ENCODE results near the gene FRY. TPM values are rescaled to one million over a fixed set of nuclear protein-coding genes. Genes with fewer than 3 reads are reported as not detected.
"Not testable (repeated sequence)": the region's sequence is repeated elsewhere in the genome, so short reads cannot be mapped to it uniquely, and the experiment has no call there.

Gene FRY
- total RNA-seq, 1 donor from 2014 or later: 2.4 TPM

DNA sequence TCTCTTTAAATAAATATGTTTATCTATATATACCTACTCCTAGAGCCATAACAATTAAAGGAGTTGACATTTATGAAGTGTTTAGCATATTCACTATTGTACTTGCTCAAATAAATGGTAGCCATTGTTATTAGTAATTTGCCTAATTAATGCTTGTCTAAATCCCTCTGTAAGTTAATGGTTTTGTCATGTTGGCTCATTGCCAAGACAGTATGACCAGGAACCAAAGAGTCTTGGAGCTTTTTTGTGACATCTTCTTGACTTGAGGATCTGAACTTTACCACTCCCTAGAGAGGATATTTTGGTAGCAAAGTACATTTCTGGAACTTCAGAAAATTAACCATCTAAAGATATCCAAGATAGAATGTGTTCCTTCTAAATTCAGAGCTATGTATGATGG is 15.5 kb downstream of the FRY start:
- no peak for DNase-seq (ENCODE audit: low spot score)
- no peaks in the 10 kb centered on the region for H3K27me3 Mint-ChIP-seq (ENCODE audit: insufficient read depth)
- peaks cover 8% of the 10 kb centered on the region for H3K36me3 Mint-ChIP-seq (ENCODE audit: low read depth)
- no peak overlapping the region for H3K27ac Mint-ChIP-seq
- peaks cover 60% of the 10 kb centered on the region for H3K4me1 Mint-ChIP-seq (ENCODE audit: low read depth)
- H3K9me3 Mint-ChIP-seq: peaks cover 5% of the 10 kb centered on the region
- intact Hi-C loops (cut with micrococcal nuclease): loop anchor here (2.0 to 5.0 kb wide), 2 partner anchors 16 to 380 kb away; partner anchors contain the start of genes FRY and N4BP2L1
- H3K4me3 Mint-ChIP-seq: no peak overlapping the region

DNA sequence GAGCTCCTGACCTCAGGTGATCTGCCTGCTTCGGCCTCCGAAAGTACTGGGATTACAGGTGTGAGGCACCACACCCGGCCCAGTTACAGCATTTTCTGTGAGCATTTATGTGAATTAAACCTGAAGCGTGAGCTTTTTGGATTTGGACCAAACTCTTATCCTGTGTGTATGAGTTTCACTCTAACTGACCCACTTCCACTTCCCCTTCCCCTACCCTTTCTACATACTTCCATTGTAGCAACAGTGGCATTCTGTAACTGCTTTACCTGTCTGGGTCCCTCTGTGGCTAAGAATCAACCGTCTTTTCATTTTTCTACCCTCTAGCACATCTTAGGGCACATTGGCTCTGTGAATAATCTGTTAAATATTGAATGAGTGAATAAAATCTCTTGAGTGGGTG is 16.2 kb downstream of the FRY start:
- Mint-ChIP-seq H3K9me3 (peaks cover 2% of the 10 kb centered on the region), H3K4me1 (ENCODE audit: low read depth) (peaks cover 53% of the 10 kb centered on the region), H3K36me3 (ENCODE audit: low read depth) (peaks cover 6% of the 10 kb centered on the region), H3K4me3 (no peak overlapping the region), H3K27ac (peak overlapping the region; percentile 7), H3K27me3 (ENCODE audit: insufficient read depth) (no peaks in the 10 kb centered on the region)
- DNase-seq (ENCODE audit: low spot score): no peak
- intact Hi-C loops (cut with micrococcal nuclease): loop anchor here (2.0 to 5.0 kb wide), 2 partner anchors 17 to 380 kb away; partner anchors contain the start of genes FRY and N4BP2L1

DNA sequence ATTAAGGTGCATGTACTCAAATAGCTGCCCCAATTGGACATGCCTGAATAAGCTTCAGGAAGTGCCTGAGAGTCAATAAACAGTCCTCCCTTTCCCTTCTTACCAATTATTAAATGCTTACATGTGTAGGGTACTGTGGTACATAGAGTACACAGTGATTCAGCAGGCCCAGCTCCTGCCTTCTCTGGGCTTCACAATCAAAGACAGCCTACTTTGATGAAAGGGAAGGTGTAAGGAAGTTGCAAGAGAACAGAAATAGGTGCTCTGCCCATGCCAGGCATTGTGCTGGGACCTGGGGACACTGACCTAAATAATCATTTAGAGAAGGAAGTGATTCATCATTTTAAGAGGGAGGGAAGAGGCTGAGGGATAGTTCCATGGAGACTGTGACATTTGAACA is 17.2 kb downstream of the FRY start:
- intact Hi-C loops (cut with micrococcal nuclease): loop anchor here (5.0 kb wide), 1 partner anchor 378 kb away; the partner anchor contains the start of gene N4BP2L1
- DNase-seq (ENCODE audit: low spot score): no peak
- peaks cover 52% of the 10 kb centered on the region for H3K4me1 Mint-ChIP-seq (ENCODE audit: low read depth)
- H3K4me3 Mint-ChIP-seq: no peak overlapping the region
- no peak overlapping the region for H3K27ac Mint-ChIP-seq
- H3K27me3 Mint-ChIP-seq (ENCODE audit: insufficient read depth): no peaks in the 10 kb centered on the region
- H3K36me3 Mint-ChIP-seq (ENCODE audit: low read depth): peaks cover 4% of the 10 kb centered on the region
- no peaks in the 10 kb centered on the region for H3K9me3 Mint-ChIP-seq

DNA sequence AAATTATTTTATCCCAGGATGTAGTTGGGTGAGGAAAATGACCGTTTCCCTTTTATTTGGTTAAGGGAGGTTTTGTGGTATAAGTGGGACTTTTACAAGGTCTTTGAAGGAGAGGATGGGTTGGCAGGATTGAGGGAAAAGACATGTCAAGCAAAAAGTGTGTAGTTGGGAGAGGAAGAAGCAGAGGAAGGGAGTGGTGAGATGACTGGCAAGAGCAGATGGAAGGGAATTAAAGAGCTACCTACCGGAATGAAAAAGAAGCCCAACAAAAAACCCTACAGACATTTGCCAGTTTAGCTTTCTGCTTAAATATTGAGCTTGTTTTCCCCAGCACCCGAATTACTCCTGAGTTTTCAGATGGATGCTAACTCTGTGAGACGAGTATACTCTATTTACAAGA is 19.6 kb downstream of the FRY start:
- Mint-ChIP-seq H3K4me3 (no peak overlapping the region), H3K27ac (no peak overlapping the region), H3K36me3 (ENCODE audit: low read depth) (no peaks in the 10 kb centered on the region), H3K4me1 (ENCODE audit: low read depth) (peaks cover 42% of the 10 kb centered on the region), H3K27me3 (ENCODE audit: insufficient read depth) (no peaks in the 10 kb centered on the region), H3K9me3 (no peaks in the 10 kb centered on the region)
- DNase-seq (ENCODE audit: low spot score): no peak
- intact Hi-C loops (cut with micrococcal nuclease): no loop called here

DNA sequence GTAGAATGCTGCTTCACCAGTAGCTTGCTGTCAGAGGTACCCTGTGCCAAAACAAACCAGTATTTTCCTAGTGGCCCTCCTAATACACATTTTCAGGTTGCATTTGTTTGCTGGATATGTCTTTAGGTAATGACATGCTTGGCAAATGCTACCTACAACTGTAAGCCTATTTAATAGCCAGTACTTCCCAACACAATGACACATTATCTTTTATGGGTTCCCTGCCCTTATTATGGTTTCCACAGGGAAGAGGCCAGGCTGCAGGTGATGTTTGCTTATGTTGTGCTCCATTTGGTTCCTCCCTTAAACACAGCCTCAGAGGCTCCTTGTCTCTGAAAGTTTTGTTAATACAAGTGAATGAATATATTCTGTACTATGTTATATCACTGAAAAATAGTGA is 24.7 kb downstream of the FRY start:
- Mint-ChIP-seq H3K9me3 (no peaks in the 10 kb centered on the region), H3K4me1 (ENCODE audit: low read depth) (peaks cover 20% of the 10 kb centered on the region), H3K27ac (no peak overlapping the region), H3K4me3 (no peak overlapping the region), H3K36me3 (ENCODE audit: low read depth) (no peaks in the 10 kb centered on the region), H3K27me3 (ENCODE audit: insufficient read depth) (no peaks in the 10 kb centered on the region)
- intact Hi-C loops (cut with micrococcal nuclease): no loop called here
- DNase-seq (ENCODE audit: low spot score): no peak

DNA sequence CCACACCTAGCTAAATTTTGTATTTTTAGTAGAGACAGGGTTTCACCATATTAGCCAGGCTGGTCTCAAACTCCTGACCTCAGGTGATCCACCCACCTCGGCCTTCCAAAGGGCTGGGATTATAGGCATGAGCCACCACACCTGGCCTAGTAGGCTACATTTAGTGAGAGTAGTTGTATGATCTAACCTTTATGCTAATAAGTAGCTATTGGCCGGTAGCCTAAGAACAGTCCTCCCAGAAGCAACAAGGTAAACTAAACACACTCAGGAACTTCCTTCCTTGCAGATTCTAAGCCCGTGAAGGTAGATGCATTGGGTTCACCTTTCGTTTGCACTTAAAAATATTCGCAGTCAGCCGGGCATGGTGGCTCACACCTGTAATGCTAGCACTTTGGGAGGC is 25.8 kb downstream of the FRY start:
- intact Hi-C loops (cut with micrococcal nuclease): not testable (repeated sequence)

DNA sequence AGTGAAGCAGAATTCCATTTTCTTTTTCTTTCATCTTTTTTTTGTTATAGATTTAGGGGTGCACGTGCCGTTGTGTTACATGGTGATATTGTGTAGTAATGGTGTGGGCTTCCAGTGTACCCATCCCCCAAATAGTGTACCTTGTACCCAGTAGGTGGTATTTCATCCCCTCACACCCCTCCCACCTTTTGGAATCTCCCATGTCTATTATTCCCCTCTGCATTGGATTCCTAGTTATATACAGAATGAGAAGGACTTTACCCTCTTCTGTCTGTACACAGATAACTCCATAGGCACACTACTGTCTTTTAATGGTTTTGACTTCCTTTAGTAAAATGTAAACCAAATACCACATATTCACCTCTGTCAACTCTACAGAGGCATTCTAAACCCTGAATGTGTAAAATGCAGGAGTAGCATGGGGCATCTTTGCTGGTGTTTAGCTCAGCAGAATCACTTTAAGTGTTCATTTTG is 28.0 kb downstream of the FRY start:
- no peak overlapping the region for H3K27ac Mint-ChIP-seq
- no peak for DNase-seq (ENCODE audit: low spot score)
- intact Hi-C loops (cut with micrococcal nuclease): no loop called here
- H3K4me3 Mint-ChIP-seq: no peak overlapping the region
- H3K9me3 Mint-ChIP-seq: no peaks in the 10 kb centered on the region
- no peaks in the 10 kb centered on the region for H3K36me3 Mint-ChIP-seq (ENCODE audit: low read depth)
- H3K27me3 Mint-ChIP-seq (ENCODE audit: insufficient read depth): no peaks in the 10 kb centered on the region
- peaks cover 7% of the 10 kb centered on the region for H3K4me1 Mint-ChIP-seq (ENCODE audit: low read depth)

More for the DNA sequence above, 25.8 kb downstream of the FRY start:
- not testable (repeated sequence) for DNase-seq (ENCODE audit: low spot score); H3K4me3 Mint-ChIP-seq; H3K36me3 Mint-ChIP-seq (ENCODE audit: low read depth); H3K27ac Mint-ChIP-seq; H3K9me3 Mint-ChIP-seq; H3K27me3 Mint-ChIP-seq (ENCODE audit: insufficient read depth)
- peaks cover 20% of the 10 kb centered on the region for H3K4me1 Mint-ChIP-seq (ENCODE audit: low read depth)

DNA sequence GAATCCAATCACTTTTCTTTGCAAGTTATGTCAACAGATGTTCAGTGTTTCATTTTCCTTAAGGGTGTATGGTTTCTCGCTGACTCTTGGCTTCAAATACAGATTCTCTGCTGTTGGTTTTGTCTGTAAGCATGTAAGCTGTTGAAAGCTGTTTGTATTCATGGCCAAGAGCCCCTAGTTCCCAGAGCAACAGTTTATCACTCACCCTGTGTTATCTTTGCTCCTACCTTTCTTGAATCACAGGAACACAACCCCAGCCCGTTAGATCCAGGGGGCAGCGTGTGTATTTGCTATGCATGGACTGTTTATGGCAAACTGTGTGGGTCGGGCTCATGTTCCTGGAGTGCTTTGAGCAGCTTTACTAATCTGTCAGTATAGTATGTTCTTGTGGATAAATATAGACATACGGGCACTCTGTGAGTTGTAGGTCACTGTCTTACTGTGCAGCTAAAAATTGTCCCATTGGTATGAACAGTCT is 28.9 kb downstream of the FRY start:
- Mint-ChIP-seq H3K27me3 (ENCODE audit: insufficient read depth) (no peaks in the 10 kb centered on the region), H3K4me3 (no peak overlapping the region), H3K9me3 (no peaks in the 10 kb centered on the region), H3K4me1 (ENCODE audit: low read depth) (peaks cover 7% of the 10 kb centered on the region), H3K36me3 (ENCODE audit: low read depth) (no peaks in the 10 kb centered on the region), H3K27ac (no peak overlapping the region)
- DNase-seq (ENCODE audit: low spot score): no peak
- intact Hi-C loops (cut with micrococcal nuclease): no loop called here

DNA sequence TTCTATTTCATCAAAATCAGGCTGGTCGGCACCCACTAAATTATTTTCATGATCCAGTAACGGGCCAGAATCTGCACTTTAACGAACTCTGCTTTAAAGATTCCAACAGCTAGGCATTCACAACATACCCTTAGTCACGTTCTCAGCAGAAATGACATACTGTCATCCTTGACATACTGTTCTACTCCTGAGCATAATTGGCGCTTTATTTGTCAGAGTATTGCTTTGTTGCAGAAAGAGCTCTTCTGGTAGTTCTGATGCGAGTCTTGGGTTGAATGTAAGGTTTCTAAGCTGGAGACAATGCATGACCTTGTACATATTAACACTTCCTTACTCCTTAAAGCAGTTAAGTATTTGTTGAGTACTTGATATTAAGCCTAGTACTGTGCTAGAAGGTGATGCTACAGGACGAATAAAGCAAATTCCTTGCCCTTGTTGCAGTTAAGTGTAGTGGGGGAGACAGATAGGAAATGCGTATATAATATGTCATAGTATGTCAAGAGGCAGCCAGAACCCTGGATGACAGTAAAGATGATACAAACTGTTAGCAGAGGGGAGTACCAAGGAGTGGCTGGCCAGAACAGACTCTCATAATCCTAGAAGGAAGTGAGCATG is 32.2 kb downstream of the FRY start:
- no peak for DNase-seq (ENCODE audit: low spot score)
- H3K4me3 Mint-ChIP-seq: no peak overlapping the region
- peaks cover 7% of the 10 kb centered on the region for H3K4me1 Mint-ChIP-seq (ENCODE audit: low read depth)
- no peak overlapping the region for H3K27ac Mint-ChIP-seq
- no peaks in the 10 kb centered on the region for H3K36me3 Mint-ChIP-seq (ENCODE audit: low read depth)
- H3K27me3 Mint-ChIP-seq (ENCODE audit: insufficient read depth): no peaks in the 10 kb centered on the region
- intact Hi-C loops (cut with micrococcal nuclease): no loop called here
- H3K9me3 Mint-ChIP-seq: no peaks in the 10 kb centered on the region

DNA sequence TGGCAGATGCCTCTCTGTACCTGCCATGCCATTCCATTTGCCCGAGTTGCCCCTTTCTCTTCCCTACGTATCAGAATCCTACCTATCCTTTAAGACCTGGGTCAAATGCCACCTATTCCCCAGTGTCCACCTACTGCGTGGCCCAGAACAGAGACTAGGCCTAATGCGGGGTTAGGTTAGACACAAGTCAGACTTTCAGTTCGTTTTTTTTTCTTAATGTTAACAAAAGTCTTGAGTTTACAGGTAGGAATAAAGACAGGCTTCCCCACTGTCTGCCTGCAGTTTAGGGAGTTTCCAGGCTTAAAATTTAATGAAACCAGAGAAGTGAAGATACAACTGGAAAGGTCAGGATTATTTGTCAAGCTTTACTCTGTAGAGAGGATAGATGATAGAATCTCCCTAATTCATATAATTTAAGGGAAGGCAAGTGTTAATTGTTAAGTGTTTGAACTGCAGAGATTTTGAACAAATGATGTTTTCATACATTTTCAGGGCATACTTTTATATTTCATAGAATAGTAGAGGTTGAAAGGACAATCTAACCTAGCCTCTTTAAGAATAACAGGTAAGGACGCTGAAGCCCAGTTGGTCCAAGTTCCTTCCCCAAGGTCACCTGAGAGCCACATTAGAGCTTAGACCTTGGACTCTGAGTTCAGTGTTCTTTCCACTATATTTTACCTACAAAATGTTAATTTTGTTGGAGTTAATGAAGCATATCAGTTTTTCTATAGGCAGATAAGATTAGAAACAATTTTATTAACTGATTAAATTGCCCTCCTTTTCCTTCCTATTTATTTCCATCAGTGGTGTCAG is 35.8 kb downstream of the FRY start:
- intact Hi-C loops (cut with micrococcal nuclease): no loop called here
- DNase-seq (ENCODE audit: low spot score): no peak
- H3K4me3 Mint-ChIP-seq: no peak overlapping the region
- peaks cover 2% of the 10 kb centered on the region for H3K9me3 Mint-ChIP-seq
- H3K27me3 Mint-ChIP-seq (ENCODE audit: insufficient read depth): no peaks in the 10 kb centered on the region
- no peaks in the 10 kb centered on the region for H3K4me1 Mint-ChIP-seq (ENCODE audit: low read depth)
- H3K27ac Mint-ChIP-seq: no peak overlapping the region
- peaks cover 2% of the 10 kb centered on the region for H3K36me3 Mint-ChIP-seq (ENCODE audit: low read depth)

DNA sequence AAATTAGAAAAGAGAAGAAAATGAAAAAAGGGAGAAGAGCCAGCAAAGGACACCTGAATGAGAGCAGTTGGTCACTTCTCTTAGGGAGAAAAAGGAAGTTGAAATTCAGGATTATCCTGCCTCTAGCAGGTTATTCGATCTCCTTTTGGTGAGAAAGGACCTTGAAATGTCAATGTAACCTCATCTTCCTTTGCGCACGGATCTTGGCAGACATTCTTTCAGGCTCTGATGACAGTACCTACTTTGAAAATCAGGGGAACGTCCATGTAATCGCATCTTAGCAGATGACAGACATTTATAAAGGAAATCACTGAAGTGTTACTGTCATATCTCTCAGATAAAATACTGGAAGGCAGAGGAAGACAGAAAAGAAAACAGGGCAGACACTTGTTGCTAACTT is 36.7 kb downstream of the FRY start:
- H3K27ac Mint-ChIP-seq: no peak overlapping the region
- no peak overlapping the region for H3K4me3 Mint-ChIP-seq
- H3K4me1 Mint-ChIP-seq (ENCODE audit: low read depth): no peaks in the 10 kb centered on the region
- no peak for DNase-seq (ENCODE audit: low spot score)
- intact Hi-C loops (cut with micrococcal nuclease): no loop called here
- H3K36me3 Mint-ChIP-seq (ENCODE audit: low read depth): peaks cover 2% of the 10 kb centered on the region
- H3K27me3 Mint-ChIP-seq (ENCODE audit: insufficient read depth): no peaks in the 10 kb centered on the region
- H3K9me3 Mint-ChIP-seq: peaks cover 2% of the 10 kb centered on the region

DNA sequence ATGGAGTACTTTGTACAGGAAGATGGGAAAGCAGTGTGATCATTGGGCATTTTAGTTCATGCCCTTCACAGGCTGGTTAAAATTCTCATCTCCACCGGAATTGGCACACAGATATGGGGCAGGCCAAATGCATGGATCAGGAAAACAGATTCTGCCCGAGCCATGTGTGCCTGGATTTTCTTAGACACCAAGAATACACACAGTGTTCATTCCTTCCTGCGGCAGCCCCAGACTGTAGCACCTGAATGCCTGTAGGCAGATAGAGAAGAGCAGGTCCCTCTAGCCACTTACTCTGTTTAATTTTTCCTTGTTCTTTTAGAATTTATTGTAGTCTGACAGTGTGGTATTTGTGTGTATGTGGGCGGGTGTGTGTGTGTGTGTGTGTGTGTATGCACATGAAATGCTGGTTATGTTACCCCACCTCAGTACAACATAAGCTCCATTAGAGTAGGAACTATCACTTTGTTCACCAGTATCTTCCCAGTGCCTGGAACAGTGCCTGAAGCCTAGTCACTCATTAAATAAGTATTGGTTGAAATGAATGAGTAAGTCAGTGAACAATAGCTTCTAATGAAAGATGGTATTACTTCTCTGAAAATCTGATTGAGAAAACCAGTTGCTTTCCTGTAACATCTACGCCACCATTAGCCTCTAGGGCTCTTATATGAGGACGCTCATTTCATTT is 41.7 kb downstream of the FRY start:
- Mint-ChIP-seq H3K9me3 (peaks cover 2% of the 10 kb centered on the region), H3K4me1 (ENCODE audit: low read depth) (no peaks in the 10 kb centered on the region), H3K27ac (no peak overlapping the region), H3K36me3 (ENCODE audit: low read depth) (peaks cover 2% of the 10 kb centered on the region), H3K4me3 (no peak overlapping the region), H3K27me3 (ENCODE audit: insufficient read depth) (no peaks in the 10 kb centered on the region)
- intact Hi-C loops (cut with micrococcal nuclease): no loop called here
- DNase-seq (ENCODE audit: low spot score): no peak
